Activated T-helper 17 cell treated with anti-CD3 and anti-CD28 coated beads, Interleukin-2, amount 50 U/mL, for 72 hours (primary cell): ENCODE data around the gene JAM3. TPM values are rescaled to one million over a fixed set of nuclear protein-coding genes. Genes with fewer than 3 reads are reported as not detected.

Experiments used
- ATAC-seq: fragments of 150-1000 bp; cut with Tn5 transposase; replicated peaks from 2 replicates; pipeline ENCODE4 v1.10.0; 2021; ENCODE audit warnings: mild to moderate bottlenecking, moderate library complexity
- H3K27ac Mint-ChIP-seq: one replicate; pipeline ENCODE4 v1.8.0; 2022; ENCODE audit warnings: mixed read lengths
- H3K27me3 Mint-ChIP-seq: one replicate; pipeline ENCODE4 v1.8.0; 2022; ENCODE audit warnings: mixed read lengths
- H3K36me3 Mint-ChIP-seq: one replicate; pipeline ENCODE4 v1.8.0; 2022; ENCODE audit warnings: low read depth, mild to moderate bottlenecking, mixed read lengths
- H3K4me1 Mint-ChIP-seq: one replicate; pipeline ENCODE4 v1.8.0; 2022; ENCODE audit warnings: mixed read lengths
- H3K4me3 Mint-ChIP-seq: one replicate; pipeline ENCODE4 v1.8.0; 2022; ENCODE audit warnings: mild to moderate bottlenecking, mixed read lengths
- H3K9me3 Mint-ChIP-seq: one replicate; pipeline ENCODE4 v1.8.0; 2022; ENCODE audit warnings: mixed read lengths
- total RNA-seq, 2 donors: library from RNA; stranded (reverse); gene quantifications; one replicate each; pipeline ENCODE4 v1.2.3, GENCODE V29; 2022

The JAM3 gene
- total RNA-seq, 2 donors from 2014 or later: 7.6 to 26.2 TPM

DNA sequence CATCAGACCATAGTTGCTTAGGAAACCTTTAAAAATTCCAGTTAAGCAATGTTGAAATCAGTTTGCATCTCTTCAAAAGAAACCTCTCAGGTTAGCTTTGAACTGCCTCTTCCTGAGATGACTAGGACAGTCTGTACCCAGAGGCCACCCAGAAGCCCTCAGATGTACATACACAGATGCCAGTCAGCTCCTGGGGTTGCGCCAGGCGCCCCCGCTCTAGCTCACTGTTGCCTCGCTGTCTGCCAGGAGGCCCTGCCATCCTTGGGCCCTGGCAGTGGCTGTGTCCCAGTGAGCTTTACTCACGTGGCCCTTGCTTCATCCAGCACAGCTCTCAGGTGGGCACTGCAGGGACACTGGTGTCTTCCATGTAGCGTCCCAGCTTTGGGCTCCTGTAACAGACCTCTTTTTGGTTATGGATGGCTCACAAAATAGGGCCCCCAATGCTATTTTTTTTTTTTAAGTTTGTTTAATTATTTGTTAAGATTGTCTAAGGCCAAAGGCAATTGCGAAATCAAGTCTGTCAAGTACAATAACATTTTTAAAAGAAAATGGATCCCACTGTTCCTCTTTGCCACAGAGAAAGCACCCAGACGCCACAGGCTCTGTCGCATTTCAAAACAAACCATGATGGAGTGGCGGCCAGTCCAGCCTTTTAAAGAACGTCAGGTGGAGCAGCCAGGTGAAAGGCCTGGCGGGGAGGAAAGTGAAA is 81.5 kb downstream of the JAM3 start:
- Mint-ChIP-seq H3K9me3 (no peaks in the 10 kb centered on the region), H3K36me3 (peaks cover 68% of the 10 kb centered on the region), H3K4me1 (no peaks in the 10 kb centered on the region), H3K4me3 (no peak overlapping the region), H3K27ac (no peak overlapping the region), H3K27me3 (no peaks in the 10 kb centered on the region)
- peak; percentile 80 for ATAC-seq

DNA sequence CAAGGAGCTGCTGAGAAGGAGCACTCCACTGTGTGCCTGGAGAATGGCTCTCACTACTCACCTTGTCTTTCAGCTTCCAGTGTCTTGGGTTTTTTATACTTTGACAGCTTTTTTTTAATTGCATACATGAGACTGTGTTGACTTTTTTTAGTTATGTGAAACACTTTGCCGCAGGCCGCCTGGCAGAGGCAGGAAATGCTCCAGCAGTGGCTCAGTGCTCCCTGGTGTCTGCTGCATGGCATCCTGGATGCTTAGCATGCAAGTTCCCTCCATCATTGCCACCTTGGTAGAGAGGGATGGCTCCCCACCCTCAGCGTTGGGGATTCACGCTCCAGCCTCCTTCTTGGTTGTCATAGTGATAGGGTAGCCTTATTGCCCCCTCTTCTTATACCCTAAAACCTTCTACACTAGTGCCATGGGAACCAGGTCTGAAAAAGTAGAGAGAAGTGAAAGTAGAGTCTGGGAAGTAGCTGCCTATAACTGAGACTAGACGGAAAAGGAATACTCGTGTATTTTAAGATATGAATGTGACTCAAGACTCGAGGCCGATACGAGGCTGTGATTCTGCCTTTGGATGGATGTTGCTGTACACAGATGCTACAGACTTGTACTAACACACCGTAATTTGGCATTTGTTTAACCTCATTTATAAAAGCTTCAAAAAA is 82.3 kb downstream of the JAM3 start:
- no peak for ATAC-seq
- no peaks in the 10 kb centered on the region for H3K4me1 Mint-ChIP-seq
- H3K9me3 Mint-ChIP-seq: no peaks in the 10 kb centered on the region
- H3K27ac Mint-ChIP-seq: peak overlapping the region; percentile 70
- H3K36me3 Mint-ChIP-seq: peaks cover 72% of the 10 kb centered on the region
- H3K4me3 Mint-ChIP-seq: no peak overlapping the region
- no peaks in the 10 kb centered on the region for H3K27me3 Mint-ChIP-seq

DNA sequence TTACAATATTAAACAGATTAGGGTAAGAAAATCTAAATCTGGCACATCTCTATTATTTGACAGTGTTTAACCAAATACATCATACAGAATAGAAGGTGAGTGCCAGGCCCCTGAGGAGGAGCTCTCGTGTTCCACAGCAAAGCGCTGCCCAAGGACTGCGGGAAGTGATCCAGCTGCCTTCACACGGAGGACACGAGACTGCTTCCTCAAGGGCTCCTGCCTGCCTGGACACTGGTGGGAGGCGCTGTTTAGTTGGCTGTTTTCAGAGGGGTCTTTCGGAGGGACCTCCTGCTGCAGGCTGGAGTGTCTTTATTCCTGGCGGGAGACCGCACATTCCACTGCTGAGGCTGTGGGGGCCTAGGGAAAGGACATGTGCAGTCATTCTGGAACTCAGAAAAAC is 83.8 kb downstream of the JAM3 start:
- H3K4me3 Mint-ChIP-seq: no peak overlapping the region
- no peaks in the 10 kb centered on the region for H3K4me1 Mint-ChIP-seq
- peaks cover 77% of the 10 kb centered on the region for H3K36me3 Mint-ChIP-seq
- no peaks in the 10 kb centered on the region for H3K27me3 Mint-ChIP-seq
- ATAC-seq: no peak
- no peak overlapping the region for H3K27ac Mint-ChIP-seq
- no peaks in the 10 kb centered on the region for H3K9me3 Mint-ChIP-seq

DNA sequence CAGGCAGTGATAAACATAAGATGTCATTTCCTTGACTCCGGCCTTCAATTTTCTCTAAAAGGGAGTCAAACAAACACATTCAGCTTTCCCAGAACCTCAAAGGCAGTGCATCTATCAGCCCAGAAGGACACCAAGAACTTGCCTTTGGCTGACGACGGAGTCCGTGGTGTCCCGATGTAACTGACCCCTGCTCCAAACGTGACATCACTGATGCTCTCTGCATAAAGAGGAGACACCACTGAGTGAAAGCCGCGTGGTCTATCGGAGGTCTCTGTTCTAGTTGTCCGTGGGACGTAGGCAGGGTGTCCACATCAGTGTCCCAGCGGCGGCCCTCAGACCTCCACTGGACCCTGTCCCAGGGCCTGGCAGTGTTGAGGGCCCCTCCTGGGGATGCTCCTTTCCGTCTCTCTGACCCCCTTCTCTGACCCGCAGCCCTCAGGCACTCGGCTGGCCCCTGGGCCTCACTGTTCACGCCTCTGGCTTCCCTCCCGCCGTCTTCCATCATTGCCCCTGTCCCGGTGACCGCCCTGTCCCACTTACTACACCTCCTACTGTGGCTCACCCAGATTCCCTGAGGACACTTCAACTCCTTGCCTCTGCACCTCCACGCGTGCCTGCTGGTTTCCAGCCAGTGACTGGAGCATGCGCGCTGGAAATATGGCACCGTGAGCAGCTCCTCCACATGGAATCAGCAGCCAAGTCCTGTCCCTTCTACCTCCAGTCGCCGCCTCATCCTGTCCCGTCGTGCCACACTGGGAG is 84.5 kb downstream of the JAM3 start:
- Mint-ChIP-seq H3K27me3 (no peaks in the 10 kb centered on the region), H3K27ac (no peak overlapping the region)
- ATAC-seq: no peak

DNA sequence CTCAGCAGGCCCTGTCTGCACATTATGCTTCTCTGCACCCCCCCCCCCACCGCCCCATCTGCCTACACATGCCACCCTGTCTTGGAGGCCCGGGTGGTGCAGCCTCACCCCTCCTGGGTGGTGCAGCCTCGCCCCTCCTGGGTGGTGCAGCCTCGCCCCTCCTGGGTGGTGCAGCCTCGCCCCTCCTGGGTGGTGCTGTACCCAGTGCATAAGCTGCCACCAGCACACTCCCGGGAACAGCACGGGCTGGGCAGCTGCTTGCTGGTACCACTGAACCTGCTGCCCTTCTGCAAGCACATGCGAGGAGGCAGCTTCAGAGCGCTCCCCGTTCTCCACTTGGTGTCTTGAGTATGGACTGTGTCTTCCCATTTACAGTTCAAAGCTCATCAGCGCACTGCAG is 85.6 kb downstream of the JAM3 start:
- Mint-ChIP-seq H3K4me1 (no peaks in the 10 kb centered on the region), H3K4me3 (no peak overlapping the region), H3K27ac (no peak overlapping the region), H3K36me3 (peaks cover 83% of the 10 kb centered on the region), H3K27me3 (no peaks in the 10 kb centered on the region), H3K9me3 (no peaks in the 10 kb centered on the region)
- ATAC-seq: no peak

More for the DNA sequence above, 84.5 kb downstream of the JAM3 start:
- no peak overlapping the region for H3K4me3 Mint-ChIP-seq
- no peaks in the 10 kb centered on the region for H3K9me3 Mint-ChIP-seq
- no peaks in the 10 kb centered on the region for H3K4me1 Mint-ChIP-seq
- peaks cover 80% of the 10 kb centered on the region for H3K36me3 Mint-ChIP-seq

DNA sequence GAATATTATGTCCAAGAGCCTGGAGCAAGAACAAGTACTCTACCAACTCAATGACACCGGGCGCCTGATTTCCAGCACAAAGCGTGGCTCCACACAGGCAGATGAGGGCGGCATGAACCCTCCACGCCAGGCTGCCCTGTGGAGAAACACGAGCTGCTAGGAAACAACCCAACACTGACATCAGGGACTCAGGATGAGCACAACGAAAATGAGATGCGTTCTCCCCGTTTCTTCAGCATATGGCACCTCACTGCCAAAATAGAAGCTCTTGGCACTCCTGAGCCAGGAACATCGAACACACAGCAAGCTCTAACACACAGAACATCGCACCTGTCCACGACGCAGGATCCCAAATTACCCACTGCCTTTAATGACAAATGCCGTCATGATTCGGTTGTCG is 86.6 kb downstream of the JAM3 start:
- peaks cover 86% of the 10 kb centered on the region for H3K36me3 Mint-ChIP-seq
- no peaks in the 10 kb centered on the region for H3K9me3 Mint-ChIP-seq
- no peak overlapping the region for H3K27ac Mint-ChIP-seq
- H3K27me3 Mint-ChIP-seq: no peaks in the 10 kb centered on the region
- no peak for ATAC-seq
- no peaks in the 10 kb centered on the region for H3K4me1 Mint-ChIP-seq
- no peak overlapping the region for H3K4me3 Mint-ChIP-seq

DNA sequence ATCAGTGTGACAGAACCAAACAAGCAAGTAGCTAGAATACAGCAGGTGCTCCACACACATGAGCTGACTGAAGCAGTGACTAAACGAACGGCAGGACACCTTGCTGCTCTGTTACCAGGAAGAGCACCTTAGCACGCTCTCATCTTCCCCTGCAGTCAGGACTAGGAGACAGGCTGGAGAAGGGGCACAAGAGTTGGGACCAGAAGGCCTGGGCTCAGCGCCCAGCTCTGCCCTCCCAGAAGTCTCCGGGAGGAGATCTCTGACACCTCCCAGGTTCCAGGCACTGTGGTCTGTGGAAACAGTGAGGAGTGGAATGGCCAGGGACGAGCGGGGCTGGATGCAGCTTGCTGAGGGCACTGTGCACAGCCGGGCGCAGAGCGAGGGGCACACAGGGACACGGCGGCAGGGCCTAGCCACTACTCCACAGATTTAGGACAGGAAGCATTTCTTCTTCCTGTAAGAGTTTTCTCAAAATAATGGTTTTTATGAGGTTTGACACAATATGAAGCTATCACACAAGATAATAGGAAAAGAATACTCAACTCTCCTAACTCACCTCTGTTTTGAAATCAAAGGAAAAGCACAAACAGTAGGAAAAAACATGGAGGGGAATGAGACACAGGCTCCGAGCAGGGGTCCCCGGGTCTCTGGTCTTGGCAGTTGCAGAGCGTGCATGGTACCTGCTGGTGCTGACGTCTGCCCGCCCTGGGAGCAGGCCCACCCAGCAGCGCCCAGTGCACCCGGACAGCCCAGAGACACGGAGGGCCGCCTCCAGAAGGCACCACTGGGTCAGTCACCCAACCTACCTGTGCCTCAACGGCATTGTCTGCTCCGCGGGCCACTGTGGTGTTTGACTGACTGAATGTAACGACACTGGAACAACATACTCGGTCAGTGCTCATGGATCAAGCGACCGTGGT is 87.3 kb downstream of the JAM3 start:
- no peaks in the 10 kb centered on the region for H3K4me1 Mint-ChIP-seq

DNA sequence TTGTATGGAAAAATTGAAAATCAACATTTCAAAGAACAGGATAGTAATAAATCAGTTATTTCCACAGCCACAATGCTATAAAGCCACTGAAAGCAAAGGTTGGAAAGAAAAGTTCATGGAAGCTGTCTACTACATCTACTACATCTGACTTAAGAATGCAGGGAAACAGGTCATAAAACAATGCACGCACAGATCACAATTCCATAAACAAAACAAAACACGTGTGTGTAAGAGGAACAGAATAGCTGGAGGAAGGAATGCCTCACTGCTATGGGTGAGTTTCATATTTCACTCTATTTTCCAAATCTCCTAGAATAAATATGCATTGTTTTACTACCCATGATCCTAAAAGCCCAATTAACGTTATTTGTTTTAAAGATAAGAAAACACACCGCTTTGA is 88.6 kb downstream of the JAM3 start:
- H3K4me1 Mint-ChIP-seq: no peaks in the 10 kb centered on the region
- no peaks in the 10 kb centered on the region for H3K9me3 Mint-ChIP-seq
- ATAC-seq: no peak
- H3K36me3 Mint-ChIP-seq: peaks cover 88% of the 10 kb centered on the region
- no peak overlapping the region for H3K4me3 Mint-ChIP-seq
- H3K27ac Mint-ChIP-seq: no peak overlapping the region
- no peaks in the 10 kb centered on the region for H3K27me3 Mint-ChIP-seq

More for the DNA sequence above, 87.3 kb downstream of the JAM3 start:
- no peaks in the 10 kb centered on the region for H3K9me3 Mint-ChIP-seq
- H3K27ac Mint-ChIP-seq: no peak overlapping the region
- H3K36me3 Mint-ChIP-seq: peaks cover 86% of the 10 kb centered on the region
- ATAC-seq: no peak
- H3K4me3 Mint-ChIP-seq: no peak overlapping the region
- H3K27me3 Mint-ChIP-seq: no peaks in the 10 kb centered on the region

DNA sequence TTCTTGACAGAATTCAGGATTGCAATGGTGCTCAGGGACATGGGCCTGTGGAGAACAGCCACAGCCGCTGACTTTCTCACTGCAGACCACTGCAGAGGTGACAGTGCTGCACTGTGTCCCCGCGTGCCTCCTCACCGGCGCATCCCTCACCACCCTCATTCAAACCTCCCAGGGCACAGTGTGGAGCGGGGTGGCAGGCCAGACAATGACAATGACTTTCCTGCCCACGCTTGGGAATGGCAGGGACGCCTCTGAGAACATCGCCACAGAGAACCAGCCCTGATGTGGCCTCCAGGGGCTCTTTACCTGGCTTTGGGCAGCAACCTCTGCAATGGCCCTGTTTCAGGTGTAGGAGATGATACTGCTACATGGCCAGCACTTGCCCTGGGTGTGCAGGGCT is 89.2 kb downstream of the JAM3 start:
- H3K4me3 Mint-ChIP-seq: no peak overlapping the region
- no peaks in the 10 kb centered on the region for H3K9me3 Mint-ChIP-seq
- H3K27ac Mint-ChIP-seq: no peak overlapping the region
- ATAC-seq: no peak
- H3K27me3 Mint-ChIP-seq: no peaks in the 10 kb centered on the region
- no peaks in the 10 kb centered on the region for H3K4me1 Mint-ChIP-seq
- peaks cover 94% of the 10 kb centered on the region for H3K36me3 Mint-ChIP-seq

DNA sequence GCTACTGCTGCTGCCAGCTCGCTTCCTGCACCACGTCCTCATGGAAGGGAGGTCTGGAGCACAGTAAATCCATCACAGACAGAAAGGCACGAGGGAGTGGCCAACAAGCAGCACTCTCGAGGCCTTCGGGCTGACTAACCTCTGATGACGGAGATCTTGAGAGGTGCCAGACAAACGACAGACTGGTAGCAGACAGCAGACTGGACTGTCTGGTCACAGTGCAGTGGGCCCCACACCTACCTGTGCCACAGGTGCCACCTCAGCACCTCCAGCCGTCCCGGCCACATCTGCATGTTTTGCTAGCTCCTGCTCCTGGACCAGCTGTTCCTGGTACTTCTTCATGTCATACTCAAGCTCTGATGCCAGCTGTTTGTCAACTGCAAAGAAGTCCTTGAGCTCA is 90.8 kb downstream of the JAM3 start:
- no peaks in the 10 kb centered on the region for H3K9me3 Mint-ChIP-seq
- peaks cover under 1% of the 10 kb centered on the region for H3K4me1 Mint-ChIP-seq
- no peaks in the 10 kb centered on the region for H3K27me3 Mint-ChIP-seq
- H3K4me3 Mint-ChIP-seq: no peak overlapping the region
- H3K27ac Mint-ChIP-seq: no peak overlapping the region
- H3K36me3 Mint-ChIP-seq: peaks cover 99% of the 10 kb centered on the region
- ATAC-seq: no peak

DNA sequence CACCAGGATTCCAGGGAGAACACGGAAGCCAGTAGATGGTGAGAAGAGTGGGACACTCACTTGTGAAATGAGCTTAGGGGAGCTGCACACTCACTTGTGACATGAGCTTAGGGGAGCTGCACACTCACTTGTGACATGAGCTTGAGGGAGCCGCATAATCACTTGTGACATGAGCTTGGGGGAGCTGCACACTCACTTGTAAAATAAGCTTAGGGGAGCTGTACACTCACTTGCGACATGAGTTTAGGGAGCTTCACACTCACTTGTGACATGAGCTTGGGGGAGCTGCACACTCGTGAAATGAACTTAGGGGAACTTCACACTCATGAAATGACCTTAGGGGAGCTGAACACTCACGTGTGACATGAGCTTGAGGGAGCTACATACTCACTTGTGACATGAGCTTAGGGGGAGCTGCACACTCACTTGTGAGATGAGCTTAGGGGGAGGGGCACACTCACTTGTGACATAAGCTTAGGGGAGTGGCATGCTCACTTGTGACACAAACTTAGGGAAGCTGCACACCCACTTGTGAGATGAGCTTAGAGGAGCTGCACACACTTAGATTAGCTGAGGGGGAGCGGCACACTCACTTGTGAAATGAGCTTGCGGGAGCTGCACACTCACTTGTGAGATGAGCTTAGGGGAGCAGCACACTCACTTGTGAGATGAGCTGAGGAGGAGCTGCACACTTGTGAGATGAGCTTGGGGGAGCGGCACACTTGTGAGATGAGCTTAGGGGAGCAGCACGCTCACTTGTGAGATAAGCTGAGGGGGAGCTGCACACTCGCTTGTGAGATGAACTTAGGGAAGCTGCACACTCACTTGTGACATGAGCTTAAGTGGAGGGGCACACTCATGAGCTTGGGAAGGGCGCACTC is 95.9 kb downstream of the JAM3 start:
- no peaks in the 10 kb centered on the region for H3K27me3 Mint-ChIP-seq
- peaks cover 83% of the 10 kb centered on the region for H3K36me3 Mint-ChIP-seq
- H3K4me3 Mint-ChIP-seq: no peak overlapping the region
- no peak overlapping the region for H3K27ac Mint-ChIP-seq
- ATAC-seq: no peak
- H3K4me1 Mint-ChIP-seq: peaks cover 4% of the 10 kb centered on the region
- no peaks in the 10 kb centered on the region for H3K9me3 Mint-ChIP-seq

DNA sequence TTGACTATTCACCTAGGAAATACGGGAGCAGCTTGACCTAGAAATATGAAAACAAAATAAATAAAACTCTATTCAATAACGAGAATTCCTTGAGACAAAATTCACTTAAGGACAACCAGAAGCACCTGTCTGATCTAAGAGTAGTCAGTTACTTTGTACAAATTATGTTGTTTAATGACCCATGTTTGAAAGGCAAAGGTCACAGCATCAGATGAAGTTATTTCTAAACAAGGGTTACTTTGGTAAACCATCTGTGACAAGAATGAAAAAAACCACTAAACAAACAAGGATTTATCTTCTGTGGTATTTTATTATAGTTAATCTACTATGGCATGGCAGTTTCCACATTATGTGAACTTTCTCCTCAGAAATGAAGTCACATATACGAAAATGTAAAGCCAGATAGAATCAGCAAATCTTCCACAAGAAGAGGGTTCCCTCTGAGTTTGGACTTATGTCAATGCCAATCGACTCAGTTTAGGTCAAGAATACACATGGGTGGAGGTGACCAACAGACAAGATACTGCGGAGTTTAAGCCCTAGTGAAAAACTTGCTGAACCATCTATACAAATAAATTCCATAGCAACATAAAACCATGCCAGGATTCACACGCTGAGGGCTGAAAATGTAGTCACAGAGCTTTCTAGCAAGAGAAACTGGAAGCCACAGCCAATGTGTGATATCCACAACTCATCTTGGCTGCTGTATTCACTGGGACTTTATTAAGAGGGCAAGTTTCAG is 101.5 kb downstream of the JAM3 start:
- Mint-ChIP-seq H3K27me3 (no peaks in the 10 kb centered on the region), H3K36me3 (peaks cover 85% of the 10 kb centered on the region), H3K4me3 (no peak overlapping the region), H3K27ac (no peak overlapping the region), H3K9me3 (no peaks in the 10 kb centered on the region), H3K4me1 (no peaks in the 10 kb centered on the region)
- no peak for ATAC-seq

DNA sequence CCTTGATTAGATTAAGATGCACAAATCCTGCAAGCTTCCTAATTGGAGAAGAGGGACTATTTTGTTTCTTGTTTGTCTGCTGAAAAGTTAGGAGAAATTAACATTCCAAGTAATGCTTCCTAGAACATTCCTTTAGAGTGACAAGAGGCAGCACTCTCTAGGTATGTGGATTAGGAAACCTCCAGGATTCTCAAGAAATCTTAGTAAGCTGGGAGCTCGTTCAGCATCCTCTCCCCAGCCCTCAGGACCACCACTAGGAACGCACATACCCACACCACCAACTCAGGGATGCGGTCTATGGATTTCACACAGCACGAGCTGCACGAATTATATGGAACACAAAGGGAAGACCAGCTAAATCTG is 102.0 kb downstream of the JAM3 start:
- H3K4me1 Mint-ChIP-seq: no peaks in the 10 kb centered on the region
- ATAC-seq: no peak
- no peak overlapping the region for H3K27ac Mint-ChIP-seq
- H3K4me3 Mint-ChIP-seq: no peak overlapping the region
- H3K36me3 Mint-ChIP-seq: peaks cover 87% of the 10 kb centered on the region
- H3K9me3 Mint-ChIP-seq: no peaks in the 10 kb centered on the region
- no peaks in the 10 kb centered on the region for H3K27me3 Mint-ChIP-seq
